C4-2B (cell line): Measurements from ENCODE around the gene MFGE8.
"Not testable (repeated sequence)": the region's sequence is repeated elsewhere in the genome, so short reads cannot be mapped to it uniquely, and the experiment has no call there.

Experiments
- H3K27ac ChIP-seq: fragments of 450-650 bp; 2 replicates; pipeline ENCODE4 v1.5.1; 2017
- CTCF ChIP-seq: fragments of 450-650 bp; conservative IDR thresholded peaks from 2 replicates; pipeline ENCODE4 v1.5.1; 2017; ENCODE audit warnings: mild to moderate bottlenecking
- ZFX ChIP-seq: fragments of 450-650 bp; IDR thresholded peaks from 2 replicates; pipeline ENCODE4 v1.6.1; 2017

The MFGE8 gene

GRCh38 chr15:88949734-88950400 is 36.7 kb upstream of the MFGE8 start:
- TF ChIP-seq CTCF (no peak), ZFX (no peak)
- H3K27ac ChIP-seq, result no peak overlapping the region

- no peak overlapping the region for H3K27ac ChIP-seq
- TF ChIP-seq ZFX (no peak), CTCF (no peak)
Observed at GRCh38 chr15:88940110-88940675, 27.0 kb upstream of the MFGE8 start.

- TF ChIP-seq ZFX, result no peak
- no peak for TF ChIP-seq CTCF
Observed at GRCh38 chr15:88939486-88939806, 26.3 kb upstream of the MFGE8 start.

GRCh38 chr15:88938802-88939485 is 25.8 kb upstream of the MFGE8 start:
- H3K27ac ChIP-seq, result no peak overlapping the region
- TF ChIP-seq CTCF (no peak), ZFX (no peak)

More at GRCh38 chr15:88939486-88939806, 26.3 kb upstream of the MFGE8 start:
- no peak overlapping the region for H3K27ac ChIP-seq

- not testable (repeated sequence) for H3K27ac ChIP-seq
Observed at GRCh38 chr15:88934449-88934848, 21.3 kb upstream of the MFGE8 start.

- no peak for TF ChIP-seq CTCF
Observed at GRCh38 chr15:88932875-88933330, 19.7 kb upstream of the MFGE8 start.

GRCh38 chr15:88932271-88932874 is 19.2 kb upstream of the MFGE8 start:
- no peak for TF ChIP-seq ZFX
- TF ChIP-seq CTCF, result no peak

More at GRCh38 chr15:88932875-88933330, 19.7 kb upstream of the MFGE8 start:
- H3K27ac ChIP-seq, result no peak overlapping the region

More at GRCh38 chr15:88932271-88932874, 19.2 kb upstream of the MFGE8 start:
- no peak overlapping the region for H3K27ac ChIP-seq
